CD8-positive, alpha-beta memory T cell (primary cell): ENCODE measurements around the gene SPSB2. TPM values are rescaled to one million over a fixed set of nuclear protein-coding genes. Genes with fewer than 3 reads are reported as not detected.

Experiments
- CTCF ChIA-PET: fragments of 350-600 bp; sonication (Branson Sonifier 250); formaldehyde crosslinking; loops from one replicate; lab custom pipeline; 2021; ENCODE audit warnings: antibody characterized with exemption; lab: Charles Lee
- POLR2A ChIA-PET: fragments of 350-600 bp; sonication (Branson Sonifier 250); formaldehyde crosslinking; loops from one replicate; lab custom pipeline; 2021; ENCODE audit warnings: antibody characterized with exemption; lab: Charles Lee
- DNase-seq, 5 donors: peaks; one replicate each; pipeline versions ENCODE4 v3.0.0 to v3.0.0-alpha.2; 2020 to 2022; ENCODE audit warnings: mixed read lengths in 1 of 5
- H3K27ac ChIP-seq: one replicate; pipeline ENCODE4 v1.7.0; 2013; ENCODE audit warnings: low read depth, mild to moderate bottlenecking, low read length, moderate library complexity
- H3K27me3 ChIP-seq: 2 replicates; pipeline ENCODE4 v1.7.0; 2013; ENCODE audit warnings: low read length, mild to moderate bottlenecking; ENCODE audit not compliant: insufficient read depth, poor library complexity, severe bottlenecking
- H3K36me3 ChIP-seq: 2 replicates; pipeline ENCODE4 v1.7.0; 2013; ENCODE audit warnings: mild to moderate bottlenecking, low read length, moderate library complexity; ENCODE audit not compliant: insufficient read depth
- H3K4me1 ChIP-seq: 2 replicates; pipeline ENCODE4 v1.7.0; 2013; ENCODE audit warnings: mild to moderate bottlenecking, low read length, moderate library complexity; ENCODE audit not compliant: insufficient read depth
- H3K4me3 ChIP-seq: 2 replicates; pipeline ENCODE4 v1.7.0; 2013; ENCODE audit warnings: mild to moderate bottlenecking, low read length
- H3K9me3 ChIP-seq: 2 replicates; pipeline ENCODE4 v1.7.0; 2013; ENCODE audit warnings: mild to moderate bottlenecking, low read length
- H3K27ac Mint-ChIP-seq, 8 donors: one replicate each; pipeline ENCODE4 v1.8.0; 2020 to 2021; ENCODE audit warnings: mixed read lengths in 8 of 8, mild to moderate bottlenecking in 6 of 8, inconsistent platforms in 3 of 8, moderate library complexity in 3 of 8
- H3K27me3 Mint-ChIP-seq, 2 donors: one replicate each; pipeline ENCODE4 v1.8.0; 2020 to 2021; ENCODE audit warnings: mixed read lengths in 2 of 2, mild to moderate bottlenecking in 1 of 2, moderate library complexity in 1 of 2
- H3K36me3 Mint-ChIP-seq, 3 donors: one replicate each; pipeline ENCODE4 v1.8.0; 2020 to 2021; ENCODE audit warnings: mixed read lengths in 3 of 3, inconsistent platforms in 1 of 3, mild to moderate bottlenecking in 1 of 3
- H3K4me1 Mint-ChIP-seq, 3 donors: one replicate each; pipeline ENCODE4 v1.8.0; 2020 to 2021; ENCODE audit warnings: mixed read lengths in 3 of 3, inconsistent platforms in 1 of 3, mild to moderate bottlenecking in 1 of 3
- H3K4me3 Mint-ChIP-seq, 7 donors: one replicate each; pipeline ENCODE4 v1.8.0; 2020 to 2021; ENCODE audit warnings: mixed read lengths in 7 of 7, mild to moderate bottlenecking in 6 of 7, moderate library complexity in 4 of 7, inconsistent platforms in 2 of 7
- H3K9me3 Mint-ChIP-seq, 5 donors: one replicate each; pipeline ENCODE4 v1.8.0; 2020 to 2022; ENCODE audit warnings: mixed read lengths in 5 of 5, mild to moderate bottlenecking in 3 of 5, moderate library complexity in 2 of 5, inconsistent platforms in 1 of 5
- polyA plus RNA-seq: library from polyadenylated mRNA; unstranded; fragments of 300-500 nt; fragmentation: Illumina TruSeq; gene quantifications from one replicate; pipeline ENCODE4 v1.2.3, GENCODE V29; 2021
- total RNA-seq, 2 experiments: library from RNA; stranded (reverse); gene quantifications; one replicate each; pipeline ENCODE4 v1.2.3, GENCODE V29; 2021

SPSB2 gene
- total and polyA plus RNA-seq, 3 experiments from 2014 or later, result 7.7 to 11.4 (median 8.1) TPM

- H3K27me3 ChIP-seq, result peaks cover 23% of the 10 kb centered on the region
- H3K4me1 ChIP-seq, result peaks cover 13% of the 10 kb centered on the region
- H3K4me3 ChIP-seq, result no peak overlapping the region
- ChIA-PET CTCF (interaction anchor here (0.9 to 5.8 kb wide), 10 partner anchors 11 to 210 kb away, joined by 3 to 39 read pairs (median 3); partner anchors contain the start of genes COPS7A, MLF2 and SPSB2), POLR2A (no interaction called here)
- H3K27ac ChIP-seq, result no peak overlapping the region
- no peak for DNase-seq
- no peaks in the 10 kb centered on the region for H3K36me3 ChIP-seq
- H3K27me3 Mint-ChIP-seq, result peaks cover 26 to 67% of the 10 kb centered on the region in 2 donors
- no peaks in the 10 kb centered on the region for H3K9me3 ChIP-seq
- H3K4me1 Mint-ChIP-seq, result peaks cover 16 to 31% (median 21%) of the 10 kb centered on the region in 3 donors
- H3K9me3 Mint-ChIP-seq, result no peaks in the 10 kb centered on the region
- H3K4me3 Mint-ChIP-seq, result no peak overlapping the region
- peaks cover 0 to 5% (median 0%) of the 10 kb centered on the region in 3 donors for H3K36me3 Mint-ChIP-seq
- H3K27ac Mint-ChIP-seq, result no peak overlapping the region
Observed at GRCh38 chr12:6824085-6824775, 48.9 kb downstream of the SPSB2 start.

GRCh38 chr12:6823182-6824084 is 49.7 kb downstream of the SPSB2 start:
- Mint-ChIP-seq H3K9me3 (no peaks in the 10 kb centered on the region), H3K4me1 (peaks cover 16 to 26% (median 19%) of the 10 kb centered on the region in 3 donors), H3K4me3 (peak overlapping the region in 1 of 7 donors; percentile 55), H3K27me3 (peaks cover 26 to 62% of the 10 kb centered on the region in 2 donors), H3K27ac (peak overlapping the region in 1 of 8 donors; percentile 32), H3K36me3 (no peaks in the 10 kb centered on the region)
- POLR2A ChIA-PET, result interaction anchor here (0.5 kb wide), 1 partner anchor 337 kb away, joined by 12 read pairs; no protein-coding TSS in a partner anchor
- peaks cover 23% of the 10 kb centered on the region for H3K27me3 ChIP-seq
- no peaks in the 10 kb centered on the region for H3K9me3 ChIP-seq
- peaks cover 13% of the 10 kb centered on the region for H3K4me1 ChIP-seq
- CTCF ChIA-PET, result interaction anchor here (1.2 to 5.2 kb wide), 5 partner anchors 12 to 209 kb away, joined by 3 to 39 read pairs (median 3); partner anchors contain the start of genes PTMS and SPSB2
- DNase-seq, result no peak
- H3K27ac ChIP-seq, result no peak overlapping the region
- no peak overlapping the region for H3K4me3 ChIP-seq
- H3K36me3 ChIP-seq, result no peaks in the 10 kb centered on the region

- Mint-ChIP-seq H3K9me3 (no peaks in the 10 kb centered on the region), H3K27me3 (peaks cover 26 to 57% of the 10 kb centered on the region in 2 donors), H3K4me1 (peaks cover 9 to 21% (median 17%) of the 10 kb centered on the region in 3 donors), H3K27ac (no peak overlapping the region), H3K36me3 (no peaks in the 10 kb centered on the region), H3K4me3 (peak overlapping the region in 1 of 7 donors; percentile 55)
- POLR2A ChIA-PET, result no interaction called here
- Histone ChIP-seq H3K36me3 (peaks cover 4% of the 10 kb centered on the region), H3K9me3 (no peaks in the 10 kb centered on the region), H3K4me1 (peaks cover 13% of the 10 kb centered on the region), H3K27me3 (peaks cover 23% of the 10 kb centered on the region), H3K4me3 (no peak overlapping the region), H3K27ac (no peak overlapping the region)
- no peak for DNase-seq
- CTCF ChIA-PET, result interaction anchor here (1.1 to 5.2 kb wide), 5 partner anchors 12 to 70 kb away, joined by 3 to 39 read pairs (median 6); partner anchors contain the start of genes MLF2 and PTMS
Observed at GRCh38 chr12:6822426-6823135, 50.5 kb downstream of the SPSB2 start.

GRCh38 chr12:6821591-6822425 is 51.3 kb downstream of the SPSB2 start, which contains the start of gene GPR162:
TSS of gene GPR162 (plus strand) at chr12:6821821. CDS start at chr12:6823899, 2,078 bp downstream.
- Mint-ChIP-seq H3K27ac (peak within 1 kb of the TSS in 2 of 8 donors; percentile 45 to 78), H3K27me3 (peaks cover 22 to 50% of the 10 kb centered on the region in 2 donors), H3K4me1 (peaks cover 4 to 16% (median 13%) of the 10 kb centered on the region in 3 donors), H3K9me3 (no peaks in the 10 kb centered on the region), H3K4me3 (peak within 1 kb of the TSS in 6 of 7 donors; percentile 21 to 68 (median 57)), H3K36me3 (no peaks in the 10 kb centered on the region)
- Histone ChIP-seq H3K4me3 (no peak within 1 kb of the TSS), H3K4me1 (peaks cover 8% of the 10 kb centered on the region), H3K9me3 (no peaks in the 10 kb centered on the region), H3K36me3 (peaks cover 11% of the 10 kb centered on the region), H3K27ac (no peak within 1 kb of the TSS), H3K27me3 (peaks cover 23% of the 10 kb centered on the region)
- no peak for DNase-seq
- CTCF ChIA-PET, result interaction anchor here (0.8 to 5.2 kb wide), 9 partner anchors 13 to 157 kb away, joined by 3 to 39 read pairs (median 3); partner anchors contain the start of genes MLF2, PTMS and SPSB2
- POLR2A ChIA-PET, result interaction anchor here (0.6 to 0.9 kb wide), 2 partner anchors 51 to 286 kb away, joined by 3 read pairs; no protein-coding TSS in a partner anchor

Other genes with a start within 250 kb of the SPSB2 start
- gene LPAR5, start 237.3 kb downstream of the SPSB2 start, total RNA-seq, result 10 to 100 TPM; 10.6 to 11.4 TPM
- gene LPAR5, start 237.3 kb downstream of the SPSB2 start, polyA plus RNA-seq, result 26.5 TPM
- 1 to 10 TPM; 1.8 to 2.0 TPM for gene ACRBP, start 225.9 kb downstream of the SPSB2 start, total RNA-seq
- not detected for gene ACRBP, start 225.9 kb downstream of the SPSB2 start, polyA plus RNA-seq
- gene ING4, start 210.2 kb downstream of the SPSB2 start, total RNA-seq, result 10 to 100 TPM; 17.4 to 18.5 TPM
- gene ING4, start 210.2 kb downstream of the SPSB2 start, polyA plus RNA-seq, result 80.3 TPM
- 10 to 100 TPM; 58.1 to 63.3 TPM for gene ZNF384, start 183.9 kb downstream of the SPSB2 start, total RNA-seq
- 37.2 TPM for gene ZNF384, start 183.9 kb downstream of the SPSB2 start, polyA plus RNA-seq
- gene PIANP, start 172.5 kb downstream of the SPSB2 start, total RNA-seq, result under 1 TPM; 0.49 to 0.79 TPM
- 0.77 TPM for gene PIANP, start 172.5 kb downstream of the SPSB2 start, polyA plus RNA-seq
- gene COPS7A, start 149.3 kb downstream of the SPSB2 start, total RNA-seq, result 10 to 100 TPM; 48.8 to 49.7 TPM
- 46.2 TPM for gene COPS7A, start 149.3 kb downstream of the SPSB2 start, polyA plus RNA-seq
- 100 to 1,000 TPM; 141 to 146 TPM for gene MLF2, start 120.2 kb downstream of the SPSB2 start, total RNA-seq
- 141 TPM for gene MLF2, start 120.2 kb downstream of the SPSB2 start, polyA plus RNA-seq
- gene PTMS, start 106.9 kb downstream of the SPSB2 start, total RNA-seq, result 10 to 100 TPM; 75.3 to 87.2 TPM
- gene PTMS, start 106.9 kb downstream of the SPSB2 start, polyA plus RNA-seq, result 10.9 TPM
- gene LAG3, start 100.8 kb downstream of the SPSB2 start, total RNA-seq, result 100 to 1,000 TPM; 236 to 245 TPM
- gene LAG3, start 100.8 kb downstream of the SPSB2 start, polyA plus RNA-seq, result 37.3 TPM
- gene CD4, start 83.8 kb downstream of the SPSB2 start, total RNA-seq, result 1 to 10 TPM; 1.2 to 1.8 TPM
- gene CD4, start 83.8 kb downstream of the SPSB2 start, polyA plus RNA-seq, result 0.30 TPM
- under 1 TPM in 1 of 2 experiments, not detected in 1; 0.11 TPM for gene GPR162, start 51.5 kb downstream of the SPSB2 start, total RNA-seq
- gene GPR162, start 51.5 kb downstream of the SPSB2 start, polyA plus RNA-seq, result not detected
- 1 to 10 TPM; 2.4 to 2.5 TPM for gene P3H3, start 44.9 kb downstream of the SPSB2 start, total RNA-seq
- 2.9 TPM for gene P3H3, start 44.9 kb downstream of the SPSB2 start, polyA plus RNA-seq
- gene GNB3, start 32.4 kb downstream of the SPSB2 start, total RNA-seq, result under 1 TPM; 0.48 to 0.78 TPM
- gene GNB3, start 32.4 kb downstream of the SPSB2 start, polyA plus RNA-seq, result not detected
- gene CDCA3, start 22.0 kb downstream of the SPSB2 start, total RNA-seq, result 10 to 100 TPM; 35.9 to 37.6 TPM
- 0.68 TPM for gene CDCA3, start 22.0 kb downstream of the SPSB2 start, polyA plus RNA-seq
- 100 to 1,000 TPM; 154 TPM for gene USP5, start 21.2 kb downstream of the SPSB2 start, total RNA-seq
- gene USP5, start 21.2 kb downstream of the SPSB2 start, polyA plus RNA-seq, result 49.7 TPM
- gene TPI1, start 5.8 kb downstream of the SPSB2 start, total RNA-seq, result 1,000 to 10,000 TPM; 1,331 to 1,374 TPM
- gene TPI1, start 5.8 kb downstream of the SPSB2 start, polyA plus RNA-seq, result 613 TPM
- 1 to 10 TPM; 4.9 to 5.0 TPM for gene LRRC23, start 31.5 kb upstream of the SPSB2 start, total RNA-seq
- 5.0 TPM for gene LRRC23, start 31.5 kb upstream of the SPSB2 start, polyA plus RNA-seq
- gene ENO2, start 41.3 kb upstream of the SPSB2 start, total RNA-seq, result 100 to 1,000 TPM; 125 to 131 TPM
- 36.4 TPM for gene ENO2, start 41.3 kb upstream of the SPSB2 start, polyA plus RNA-seq
- gene ATN1, start 54.7 kb upstream of the SPSB2 start, total RNA-seq, result 10 to 100 TPM; 54.8 to 60.4 TPM
- 0.62 TPM for gene ATN1, start 54.7 kb upstream of the SPSB2 start, polyA plus RNA-seq
- not detected for gene RNU7-1, start 70.5 kb upstream of the SPSB2 start, total RNA-seq
- gene RNU7-1, start 70.5 kb upstream of the SPSB2 start, polyA plus RNA-seq, result not detected
- gene C12orf57, start 70.7 kb upstream of the SPSB2 start, total RNA-seq, result 100 to 1,000 TPM; 297 to 304 TPM
- 259 TPM for gene C12orf57, start 70.7 kb upstream of the SPSB2 start, polyA plus RNA-seq
- gene PTPN6, start 78.1 kb upstream of the SPSB2 start, total RNA-seq, result 100 to 1,000 TPM; 456 to 460 TPM
- gene PTPN6, start 78.1 kb upstream of the SPSB2 start, polyA plus RNA-seq, result 379 TPM
- 100 to 1,000 TPM; 499 to 503 TPM for gene PHB2, start 97.4 kb upstream of the SPSB2 start, total RNA-seq
- gene PHB2, start 97.4 kb upstream of the SPSB2 start, polyA plus RNA-seq, result 116 TPM
- 100 to 1,000 TPM; 158 to 161 TPM for gene EMG1, start 97.6 kb upstream of the SPSB2 start, total RNA-seq
- 64.4 TPM for gene EMG1, start 97.6 kb upstream of the SPSB2 start, polyA plus RNA-seq
- gene LPCAT3, start 145.2 kb upstream of the SPSB2 start, total RNA-seq, result 10 to 100 TPM; 20.4 to 22.1 TPM
- gene LPCAT3, start 145.2 kb upstream of the SPSB2 start, polyA plus RNA-seq, result 25.5 TPM
- under 1 TPM; 0.64 to 0.83 TPM for gene C1S, start 187.4 kb upstream of the SPSB2 start, total RNA-seq
- not detected for gene C1S, start 187.4 kb upstream of the SPSB2 start, polyA plus RNA-seq
- gene C1R, start 219.1 kb upstream of the SPSB2 start, total RNA-seq, result 1 to 10 TPM; 1.2 to 1.7 TPM
- gene C1R, start 219.1 kb upstream of the SPSB2 start, polyA plus RNA-seq, result 1.9 TPM
- gene C1RL, start 235.9 kb upstream of the SPSB2 start, total RNA-seq, result 10 to 100 TPM; 12.7 to 14.2 TPM
- gene C1RL, start 235.9 kb upstream of the SPSB2 start, polyA plus RNA-seq, result 7.2 TPM